Gastroesophageal sphincter (tissue), 4 donors: Measurements from ENCODE around the gene SH3RF3. TPM values are rescaled to one million over a fixed set of nuclear protein-coding genes. Genes with fewer than 3 reads are reported as not detected.
A peak's percentile ranks its signal among the peaks of the same experiment; 100 is the strongest.

Experiments
- ATAC-seq: fragments of 150-250 bp; one replicate; pipeline ENCODE4 v1.9.1; 2016; ENCODE audit warnings: mild to moderate bottlenecking, moderate library complexity
- H3K27ac ChIP-seq, 4 donors: fragments of 200-600 bp; sonication (generic) in 3 of 4; 1 replicate in 3 of 4; 2 replicates in 1 of 4; pipeline ENCODE4 v1.5.1; 2016 to 2019
- H3K27me3 ChIP-seq: fragments of 200-600 bp; sonication (generic); one replicate; pipeline ENCODE4 v1.5.1; 2019
- H3K36me3 ChIP-seq, 2 donors: fragments of 200-600 bp; sonication (generic); one replicate each; pipeline ENCODE4 v1.5.1; 2019; ENCODE audit warnings: control low read depth in 1 of 2
- H3K4me1 ChIP-seq, 3 donors: fragments of 200-600 bp; sonication (generic); 1 replicate in 2 of 3; 2 replicates in 1 of 3; pipeline ENCODE4 v1.5.1; 2016 to 2019; ENCODE audit warnings: control low read depth in 2 of 3
- H3K4me3 ChIP-seq, 2 donors: fragments of 200-600 bp; sonication (generic); one replicate each; pipeline ENCODE4 v1.5.1; 2019; ENCODE audit warnings: mild to moderate bottlenecking in 1 of 2, moderate library complexity in 1 of 2
- H3K9me3 ChIP-seq, 3 donors: fragments of 200-600 bp; sonication (generic); one replicate each; pipeline ENCODE4 v1.5.1; 2017 to 2019; ENCODE audit warnings: control low read depth in 2 of 3
- EP300 ChIP-seq: sonication (generic); formaldehyde crosslinking; IDR thresholded peaks from one replicate; pipeline ENCODE4 v1.6.1; 2017; ENCODE audit warnings: antibody characterized with exemption, mild to moderate bottlenecking
- POLR2A ChIP-seq, 2 donors: fragments of 450-650 bp; IDR thresholded peaks; one replicate each; pipeline ENCODE4 v1.6.1; 2017; ENCODE audit warnings: antibody characterized with exemption in 2 of 2, mild to moderate bottlenecking in 2 of 2, moderate library complexity in 1 of 2
- POLR2AphosphoS5 ChIP-seq: sonication (generic); formaldehyde crosslinking; IDR thresholded peaks from one replicate; pipeline ENCODE4 v1.6.1; 2017; ENCODE audit warnings: antibody characterized with exemption
- WGBS, 2 donors: methylation state at CpG; one replicate each; pipeline ENCODE4 v1.1.5; 2018; ENCODE audit warnings: low coverage in 1 of 2; 5-methylcytosine and 5-hydroxymethylcytosine counted together
- total RNA-seq, 4 donors: library from RNA; depleted of rRNA; stranded (reverse); fragments of >200 nt; gene quantifications; one replicate each; pipeline ENCODE4 v1.1.0, GENCODE V29; 2016
- TF ChIP-seq, protein P1 (sequence below), 4 experiments: fragments of 200-600 bp in 2 of 4; fragments of 450-650 bp in 2 of 4; sonication (generic) in 1 of 4; IDR thresholded peaks; one replicate each; pipeline ENCODE4 v1.5.1; 2017 to 2019; ENCODE audit warnings: antibody characterized with exemption in 4 of 4, mild to moderate bottlenecking in 2 of 4, moderate library complexity in 2 of 4

The SH3RF3 gene
- total RNA-seq, 4 donors from 2014 or later, result 10.1 to 15.8 (median 13.2) TPM

DNA sequence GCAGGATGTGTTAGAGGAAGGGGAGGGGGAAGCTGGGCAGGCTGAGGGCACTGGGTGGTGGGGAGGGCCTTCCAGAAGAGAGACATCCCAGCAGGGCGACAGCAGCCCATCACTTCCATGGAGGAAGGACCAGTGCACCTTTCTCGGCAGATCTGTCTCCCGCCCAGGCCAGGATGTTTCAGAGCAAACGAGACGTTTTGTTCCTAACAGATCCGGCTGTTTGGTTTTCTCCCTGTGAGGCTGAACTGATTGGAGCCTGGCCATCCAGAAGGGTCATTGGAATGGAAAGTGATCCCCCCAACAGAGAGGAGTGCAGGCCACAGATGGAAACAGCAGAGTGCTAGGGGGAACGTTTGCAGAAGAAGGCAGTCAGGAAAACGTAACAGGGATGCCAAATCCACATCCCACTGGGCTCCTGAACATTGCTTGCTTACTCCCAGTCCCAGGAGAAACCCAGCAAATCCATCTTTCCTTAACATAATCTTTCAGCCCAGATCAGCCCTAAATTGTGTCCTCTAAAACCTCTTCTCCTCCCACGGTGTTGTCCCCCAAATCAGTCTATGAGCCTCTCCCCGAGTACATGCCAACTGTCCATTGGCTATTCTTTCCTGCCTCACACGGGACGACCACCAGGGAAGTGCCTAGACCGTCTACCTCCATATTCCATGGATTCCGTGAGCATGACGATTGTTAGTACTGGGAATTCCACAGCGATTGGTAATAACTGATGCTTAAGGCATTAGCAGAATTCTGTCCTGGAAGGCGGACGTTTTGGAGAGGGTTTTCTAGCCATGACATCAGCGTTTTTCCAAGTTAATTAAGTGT is 357.9 kb downstream of the SH3RF3 start:
- Histone ChIP-seq H3K27ac (peak overlapping the region in 3 of 4 donors; percentile 3 to 67 (median 66)), H3K4me3 (no peak overlapping the region), H3K9me3 (no peaks in the 10 kb centered on the region), H3K36me3 (peaks cover 0 to 14% of the 10 kb centered on the region in 2 donors), H3K4me1 (peaks cover 0 to 33% (median 6%) of the 10 kb centered on the region in 3 donors), H3K27me3 (no peaks in the 10 kb centered on the region)
- TF ChIP-seq EP300 (no peak), POLR2A (IDR thresholded peaks at IDR 0.05) (no peak), POLR2AphosphoS5 (peak; percentile 54)
- TF ChIP-seq, protein P1, sequence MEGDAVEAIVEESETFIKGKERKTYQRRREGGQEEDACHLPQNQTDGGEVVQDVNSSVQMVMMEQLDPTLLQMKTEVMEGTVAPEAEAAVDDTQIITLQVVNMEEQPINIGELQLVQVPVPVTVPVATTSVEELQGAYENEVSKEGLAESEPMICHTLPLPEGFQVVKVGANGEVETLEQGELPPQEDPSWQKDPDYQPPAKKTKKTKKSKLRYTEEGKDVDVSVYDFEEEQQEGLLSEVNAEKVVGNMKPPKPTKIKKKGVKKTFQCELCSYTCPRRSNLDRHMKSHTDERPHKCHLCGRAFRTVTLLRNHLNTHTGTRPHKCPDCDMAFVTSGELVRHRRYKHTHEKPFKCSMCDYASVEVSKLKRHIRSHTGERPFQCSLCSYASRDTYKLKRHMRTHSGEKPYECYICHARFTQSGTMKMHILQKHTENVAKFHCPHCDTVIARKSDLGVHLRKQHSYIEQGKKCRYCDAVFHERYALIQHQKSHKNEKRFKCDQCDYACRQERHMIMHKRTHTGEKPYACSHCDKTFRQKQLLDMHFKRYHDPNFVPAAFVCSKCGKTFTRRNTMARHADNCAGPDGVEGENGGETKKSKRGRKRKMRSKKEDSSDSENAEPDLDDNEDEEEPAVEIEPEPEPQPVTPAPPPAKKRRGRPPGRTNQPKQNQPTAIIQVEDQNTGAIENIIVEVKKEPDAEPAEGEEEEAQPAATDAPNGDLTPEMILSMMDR (IDR thresholded peaks at IDR 0.05), result peak in 1 of 4 experiments; percentile 34
- 47 to 76% methylated on average over 10 to 14 of the region's 19 CpGs for WGBS, 2 donors
- ATAC-seq, result peak; percentile 69

DNA sequence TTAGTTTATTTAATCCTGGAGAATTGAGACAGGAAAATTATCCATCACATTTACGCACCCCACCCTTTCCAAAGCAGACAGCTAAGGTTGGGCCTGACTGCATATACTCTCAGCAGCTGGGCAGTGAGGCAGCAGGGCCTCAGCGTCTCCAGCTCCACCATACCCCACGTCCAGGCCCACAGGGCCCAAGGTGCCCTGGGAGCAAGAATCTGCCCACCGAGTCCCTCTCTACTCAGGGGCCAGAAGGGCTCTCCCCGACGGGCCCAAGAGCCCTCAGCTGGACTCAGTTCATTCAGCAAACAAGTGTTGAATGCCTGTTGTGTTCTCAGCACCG is 358.5 kb downstream of the SH3RF3 start:
- H3K4me3 ChIP-seq, result no peak overlapping the region
- ATAC-seq, result peak; percentile 20
- H3K27ac ChIP-seq, result peak overlapping the region in 3 of 4 donors; percentile 3 to 67 (median 66)
- no peaks in the 10 kb centered on the region for H3K9me3 ChIP-seq
- 57 to 69% methylated on average over 1 to 3 of the region's 7 CpGs for WGBS, 2 donors
- TF ChIP-seq, protein P1 (IDR thresholded peaks at IDR 0.05), result no peak
- TF ChIP-seq EP300, result no peak
- no peak for TF ChIP-seq POLR2AphosphoS5
- TF ChIP-seq POLR2A (IDR thresholded peaks at IDR 0.05), result no peak
- no peaks in the 10 kb centered on the region for H3K27me3 ChIP-seq
- peaks cover 0 to 17% of the 10 kb centered on the region in 2 donors for H3K36me3 ChIP-seq
- H3K4me1 ChIP-seq, result peaks cover 0 to 28% (median 6%) of the 10 kb centered on the region in 3 donors

DNA sequence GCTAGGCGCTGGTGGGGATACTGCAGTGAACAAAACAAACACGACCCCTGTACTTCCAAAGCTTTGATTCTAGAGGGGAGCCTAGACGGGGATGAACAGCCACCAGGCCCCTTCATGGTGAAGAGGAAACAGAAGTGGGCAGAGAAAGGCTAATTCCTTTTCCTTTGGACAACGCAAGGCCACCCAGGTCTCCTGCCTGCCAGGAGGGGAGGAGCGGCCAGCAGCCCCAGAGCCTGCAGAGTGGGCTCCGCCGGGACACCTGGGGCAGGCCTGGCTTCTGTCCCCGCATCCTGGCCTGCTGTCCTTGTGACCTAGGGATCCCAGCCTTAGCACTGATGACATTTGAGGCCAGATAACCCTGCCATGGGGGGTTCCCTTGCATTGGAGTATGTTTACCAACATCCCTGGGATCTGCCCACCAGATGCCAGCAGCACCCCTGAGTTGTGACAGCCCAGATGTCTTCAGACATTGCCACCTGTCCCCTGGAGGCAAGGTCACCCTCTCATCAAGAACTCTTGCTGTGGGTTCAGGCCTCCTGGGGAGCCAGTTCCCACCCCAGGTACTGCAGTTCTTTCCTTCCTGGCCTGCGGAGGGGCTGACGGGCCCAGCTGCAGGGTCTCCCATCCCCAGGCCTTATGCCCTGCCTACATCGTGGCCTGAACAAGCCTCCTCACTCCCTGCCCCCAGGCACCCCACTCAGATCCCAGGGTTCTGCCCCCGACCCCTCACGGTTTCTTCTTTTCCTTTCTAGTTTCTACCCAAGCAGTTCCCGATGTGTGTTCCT is 359.1 kb downstream of the SH3RF3 start:
- peak overlapping the region in 3 of 4 donors; percentile 3 to 67 (median 66) for H3K27ac ChIP-seq
- peaks cover 0 to 22% (median 6%) of the 10 kb centered on the region in 3 donors for H3K4me1 ChIP-seq
- H3K9me3 ChIP-seq, result no peaks in the 10 kb centered on the region
- H3K4me3 ChIP-seq, result no peak overlapping the region
- peaks cover 0 to 21% of the 10 kb centered on the region in 2 donors for H3K36me3 ChIP-seq
- TF ChIP-seq, protein P1 (IDR thresholded peaks at IDR 0.05), result no peak
- TF ChIP-seq POLR2A (IDR thresholded peaks at IDR 0.05), result no peak
- no peak for TF ChIP-seq EP300
- no peak for TF ChIP-seq POLR2AphosphoS5
- no peaks in the 10 kb centered on the region for H3K27me3 ChIP-seq
- no peak for ATAC-seq
- WGBS, 2 donors, result 73 to 98% methylated on average over 3 to 7 of the region's 14 CpGs

DNA sequence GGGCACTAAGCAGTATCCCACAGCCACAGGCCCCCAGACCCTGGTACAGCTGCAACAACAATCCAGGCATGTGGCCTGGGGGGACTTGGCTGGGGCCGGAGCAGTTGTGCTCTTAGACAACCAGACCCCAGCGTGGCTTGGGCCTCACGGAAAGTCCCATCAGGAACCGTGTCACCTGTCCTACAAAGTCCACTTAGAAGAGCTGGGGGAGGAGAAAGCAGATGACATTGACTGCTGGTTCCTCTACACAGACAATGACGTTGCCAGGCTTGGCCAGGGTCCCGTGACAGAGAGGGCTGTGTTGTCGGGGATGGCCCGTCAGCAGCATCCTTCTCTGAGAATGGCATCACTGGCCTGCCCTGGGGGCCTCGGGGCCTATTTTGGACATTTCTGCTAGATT is 360.3 kb downstream of the SH3RF3 start:
- Histone ChIP-seq H3K4me3 (no peak overlapping the region), H3K4me1 (peaks cover 0 to 14% (median 6%) of the 10 kb centered on the region in 3 donors), H3K36me3 (peaks cover 0 to 24% of the 10 kb centered on the region in 2 donors), H3K9me3 (no peaks in the 10 kb centered on the region), H3K27ac (no peak overlapping the region), H3K27me3 (no peaks in the 10 kb centered on the region)
- no peak for TF ChIP-seq POLR2A (IDR thresholded peaks at IDR 0.05)
- no CpG with 5 or more reads among the region's 9 CpGs for WGBS, 2 donors
- no peak for ATAC-seq

DNA sequence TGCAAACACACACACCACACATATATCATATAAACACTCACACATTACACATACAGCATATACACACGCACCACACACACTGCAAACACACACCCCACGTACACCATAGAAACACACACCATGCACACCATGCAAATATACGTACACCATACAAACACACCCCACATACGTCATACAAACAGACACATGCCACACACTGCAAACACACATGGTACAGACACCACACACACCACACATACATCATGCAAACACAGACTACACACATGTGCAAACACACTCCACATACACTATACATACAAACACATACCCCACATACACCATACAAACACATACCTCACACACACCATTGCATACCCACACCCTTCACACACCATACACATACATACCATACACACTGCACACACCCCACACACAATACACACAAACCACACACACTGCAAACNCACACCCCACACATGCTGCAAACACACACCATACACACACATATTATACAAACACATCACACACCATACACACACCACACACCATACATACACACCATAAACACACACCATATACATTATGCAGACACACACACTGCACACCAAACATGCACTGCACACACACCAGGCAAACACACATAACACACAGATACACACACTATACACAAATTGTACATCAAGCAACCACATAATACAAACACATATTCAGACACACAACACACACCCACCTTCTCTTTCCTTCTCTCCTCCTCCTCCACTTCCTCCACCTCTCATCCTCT is 364.4 kb downstream of the SH3RF3 start:
- Histone ChIP-seq H3K27ac (no peak overlapping the region), H3K4me1 (peaks cover 0 to 14% (median 4%) of the 10 kb centered on the region in 3 donors), H3K9me3 (no peaks in the 10 kb centered on the region), H3K4me3 (no peak overlapping the region), H3K36me3 (peaks cover 0 to 29% of the 10 kb centered on the region in 2 donors), H3K27me3 (no peaks in the 10 kb centered on the region)
- TF ChIP-seq, protein P1 (IDR thresholded peaks at IDR 0.05), result no peak
- TF ChIP-seq POLR2A (IDR thresholded peaks at IDR 0.05) (no peak), EP300 (no peak), POLR2AphosphoS5 (no peak)
- ATAC-seq, result no peak
- WGBS, 2 donors, result 61 to 90% methylated on average over 4 of the region's 4 CpGs
